ENCODE data around the gene RHBDL2. TPM values are rescaled to one million over a fixed set of nuclear protein-coding genes. Genes with fewer than 3 reads are reported as not detected.
A peak's percentile ranks its signal among the peaks of the same experiment; 100 is the strongest.

The RHBDL2 gene
- total and polyA plus RNA-seq, 9 of the 15 experiments (the other 6 are each of a cell fraction or from before 2014, with no cell fraction given): not detected

- TF ChIP-seq MBD1 (CRISPR knock-in tag; IDR thresholded peaks at IDR 0.05) (no peak), SMAD2 (IDR thresholded peaks at IDR 0.05; ENCODE audit: low read depth, low read length) (no peak), SMAD4 (CRISPR knock-in tag; conservative IDR thresholded peaks at IDR 0.05) (peak; percentile 94), TSHZ1 (CRISPR knock-in tag; IDR thresholded peaks at IDR 0.05) (no peak), HINFP (tag; conservative IDR thresholded peaks at IDR 0.05; ENCODE audit: low read depth) (no peak), ELF1 (tag; IDR thresholded peaks at IDR 0.05) (peak; percentile 76), PTBP1 (IDR thresholded peaks at IDR 0.05; ENCODE audit: low read depth, low read length) (no peak), JUND (IDR thresholded peaks at IDR 0.05; ENCODE audit: borderline replicate concordance, low read depth, low read length) (peak; percentile 63), JUND (tag; IDR thresholded peaks at IDR 0.05; ENCODE audit: borderline replicate concordance, low read depth, low read length) (peak; percentile 32; the same call in 1 of the 3 replicates), ASH1L (IDR thresholded peaks at IDR 0.05; ENCODE audit: borderline replicate concordance, low read depth, partially characterized antibody) (peak; percentile 65), ZNF134 (CRISPR knock-in tag; conservative IDR thresholded peaks at IDR 0.05) (no peak; the same call in 1 of the 2 replicates), ZNF668 (CRISPR knock-in tag; IDR thresholded peaks at IDR 0.05) (no peak)
Measured at GRCh38 chr1:38859561-38860453, 81.8 kb downstream of the RHBDL2 start, which contains the start of gene RRAGC (continued).

All from K562 (cell line).